Chondrocyte (in vitro differentiated cells): ENCODE results near the gene WDFY3. TPM values are rescaled to one million over a fixed set of nuclear protein-coding genes. Genes with fewer than 3 reads are reported as not detected.

Experiments used
- DNase-seq: peaks from one replicate; pipeline ENCODE4 v3.0.0; 2021; ENCODE audit warnings: mixed read lengths, low spot score
- H3K27ac Mint-ChIP-seq: one replicate; pipeline ENCODE4 v1.8.0; 2021; ENCODE audit warnings: mild to moderate bottlenecking, moderate library complexity, mixed read lengths; ENCODE audit not compliant: unreplicated experiment
- H3K27me3 Mint-ChIP-seq: 2 replicates; pipeline ENCODE4 v1.8.0; 2021; ENCODE audit warnings: low read depth, mixed read lengths
- H3K36me3 Mint-ChIP-seq: 2 replicates; pipeline ENCODE4 v1.8.0; 2021; ENCODE audit warnings: low read depth, mixed read lengths
- H3K4me1 Mint-ChIP-seq: 2 replicates; pipeline ENCODE4 v1.8.0; 2021; ENCODE audit warnings: low read depth, mild to moderate bottlenecking, mixed read lengths
- H3K4me3 Mint-ChIP-seq: one replicate; pipeline ENCODE4 v1.8.0; 2021; ENCODE audit warnings: mild to moderate bottlenecking, moderate library complexity, mixed read lengths; ENCODE audit not compliant: unreplicated experiment
- H3K9me3 Mint-ChIP-seq: 2 replicates; pipeline ENCODE4 v1.8.0; 2021; ENCODE audit warnings: low read depth, mixed read lengths
- CTCF ChIP-seq: fragments of 200-600 bp; sonication (generic); IDR thresholded peaks from 2 replicates; pipeline ENCODE4 v1.5.0; 2021; ENCODE audit warnings: antibody characterized with exemption, mild to moderate bottlenecking, moderate library complexity
- total RNA-seq: library from RNA; stranded (reverse); gene quantifications from 3 replicates; pipeline ENCODE4 v1.2.1, GENCODE V29; 2021

The WDFY3 gene
- total RNA-seq, 1 donor from 2014 or later, result 61.9 TPM

GRCh38 chr4:84958434-84958833 lies 8.1 kb downstream of the WDFY3 start:
- TF ChIP-seq CTCF, result no peak
- no peak for DNase-seq
- Mint-ChIP-seq H3K27ac (peak overlapping the region; percentile 47), H3K36me3 (no peaks in the 10 kb centered on the region), H3K9me3 (no peaks in the 10 kb centered on the region), H3K4me1 (peaks cover 39% of the 10 kb centered on the region), H3K4me3 (no peak overlapping the region), H3K27me3 (no peaks in the 10 kb centered on the region)

- no peak for DNase-seq
- Mint-ChIP-seq H3K4me1 (peaks cover 44% of the 10 kb centered on the region), H3K4me3 (no peak overlapping the region), H3K27ac (peak overlapping the region; percentile 2), H3K9me3 (no peaks in the 10 kb centered on the region), H3K27me3 (no peaks in the 10 kb centered on the region), H3K36me3 (no peaks in the 10 kb centered on the region)
- TF ChIP-seq CTCF, result no peak
These were observed 8.7 kb downstream of the WDFY3 start for GRCh38 chr4:84957514-84958420.

- H3K4me1 Mint-ChIP-seq, result peaks cover 53% of the 10 kb centered on the region
- TF ChIP-seq CTCF, result no peak
These were observed 10.5 kb downstream of the WDFY3 start for GRCh38 chr4:84956014-84956413.

GRCh38 chr4:84954982-84955567 lies 11.4 kb downstream of the WDFY3 start:
- no peaks in the 10 kb centered on the region for H3K9me3 Mint-ChIP-seq
- H3K4me3 Mint-ChIP-seq, result no peak overlapping the region
- no peaks in the 10 kb centered on the region for H3K27me3 Mint-ChIP-seq
- H3K4me1 Mint-ChIP-seq, result peaks cover 53% of the 10 kb centered on the region
- no peaks in the 10 kb centered on the region for H3K36me3 Mint-ChIP-seq
- TF ChIP-seq CTCF, result no peak
- H3K27ac Mint-ChIP-seq, result no peak overlapping the region
- DNase-seq, result no peak

More at GRCh38 chr4:84956014-84956413, 10.5 kb downstream of the WDFY3 start:
- H3K36me3 Mint-ChIP-seq, result no peaks in the 10 kb centered on the region
- H3K4me3 Mint-ChIP-seq, result no peak overlapping the region
- no peaks in the 10 kb centered on the region for H3K27me3 Mint-ChIP-seq
- DNase-seq, result no peak
- peak overlapping the region; percentile 33 for H3K27ac Mint-ChIP-seq
- H3K9me3 Mint-ChIP-seq, result no peaks in the 10 kb centered on the region

- Mint-ChIP-seq H3K27me3 (no peaks in the 10 kb centered on the region), H3K4me1 (peaks cover 51% of the 10 kb centered on the region), H3K36me3 (no peaks in the 10 kb centered on the region), H3K9me3 (no peaks in the 10 kb centered on the region), H3K27ac (peak overlapping the region; percentile 46), H3K4me3 (no peak overlapping the region)
- no peak for TF ChIP-seq CTCF
- no peak for DNase-seq
These were observed 13.7 kb downstream of the WDFY3 start for GRCh38 chr4:84952776-84953175.
